GM12872 (cell line): ENCODE data around the gene ANKZF1.

Experiments used
- CTCF ChIP-seq: IDR thresholded peaks from 3 replicates; pipeline ENCODE4 v1.5.1; 2011; ENCODE audit warnings: low read depth, mild to moderate bottlenecking, low read length, moderate library complexity; ENCODE audit not compliant: insufficient read depth

ANKZF1 gene

DNA sequence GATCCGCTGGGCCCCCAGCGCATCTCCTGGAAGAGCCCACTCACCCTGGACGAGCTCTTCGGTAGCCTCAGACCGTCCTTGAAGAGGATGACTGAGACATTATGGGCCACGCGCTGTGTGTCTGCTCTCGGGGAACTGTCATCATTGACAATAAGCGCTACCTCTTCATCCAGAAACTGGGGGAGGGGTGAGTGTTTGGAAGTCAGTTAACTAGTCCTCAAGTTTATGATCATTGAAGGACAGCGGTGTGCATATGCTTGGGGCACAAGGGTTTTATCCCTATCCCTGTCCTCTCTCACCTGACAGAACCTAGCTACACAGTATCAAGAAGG, 16.3 kb downstream of the ANKZF1 start:
- no peak for TF ChIP-seq CTCF

- TF ChIP-seq CTCF: no peak
Measured at GRCh38 chr2:219246559-219246958, 17.0 kb downstream of the ANKZF1 start.

- TF ChIP-seq CTCF: no peak
Measured at GRCh38 chr2:219247678-219248642, 18.4 kb downstream of the ANKZF1 start.

- TF ChIP-seq CTCF: no peak
Measured at GRCh38 chr2:219248845-219249202, 19.2 kb downstream of the ANKZF1 start.

GRCh38 chr2:219249203-219249980, 19.8 kb downstream of the ANKZF1 start:
- no peak for TF ChIP-seq CTCF

- no peak for TF ChIP-seq CTCF
Measured at GRCh38 chr2:219250049-219250781, 20.6 kb downstream of the ANKZF1 start.

- TF ChIP-seq CTCF: no peak
Measured at GRCh38 chr2:219251656-219252055, 22.1 kb downstream of the ANKZF1 start.
